Mesenchymal stem cell (in vitro differentiated cells and primary cell): ENCODE data around the gene KCNG2.

Source experiments
- DNase-seq: peaks from one replicate; pipeline ENCODE4 v3.0.0-alpha.2; 2013
- H2AFZ ChIP-seq: one replicate; pipeline ENCODE4 v1.6.1; 2013; ENCODE audit warnings: low read depth, mild to moderate bottlenecking, control low read depth, inconsistent platforms, low read length, moderate library complexity
- H2AK5ac ChIP-seq: 2 replicates; pipeline ENCODE4 v1.6.1; 2013; ENCODE audit warnings: low read length, moderate library complexity, mild to moderate bottlenecking, inconsistent platforms; ENCODE audit not compliant: severe bottlenecking
- H2BK120ac ChIP-seq: one replicate; pipeline ENCODE4 v1.6.1; 2013; ENCODE audit warnings: low read depth, mild to moderate bottlenecking, inconsistent platforms, low read length, moderate library complexity
- H2BK12ac ChIP-seq, 2 experiments: one replicate each; pipeline ENCODE4 v1.6.1; 2013; ENCODE audit warnings: inconsistent platforms in 2 of 2, low read length in 2 of 2, mild to moderate bottlenecking in 2 of 2, moderate library complexity in 2 of 2, control low read depth in 1 of 2
- H2BK15ac ChIP-seq: one replicate; pipeline ENCODE4 v1.6.1; 2013; ENCODE audit warnings: mild to moderate bottlenecking, low read depth, inconsistent platforms; ENCODE audit not compliant: poor library complexity, severe bottlenecking
- H2BK5ac ChIP-seq: 2 replicates; pipeline ENCODE4 v1.6.1; 2013; ENCODE audit warnings: low read depth, mild to moderate bottlenecking, low read length, control low read depth, inconsistent platforms; ENCODE audit not compliant: poor library complexity, severe bottlenecking
- H3K14ac ChIP-seq, 2 experiments: one replicate each; pipeline ENCODE4 v1.6.1; 2013; ENCODE audit warnings: inconsistent platforms in 2 of 2, low read length in 2 of 2, control low read depth in 1 of 2, mild to moderate bottlenecking in 1 of 2, moderate library complexity in 1 of 2
- H3K18ac ChIP-seq, 2 experiments: one replicate each; pipeline ENCODE4 v1.6.1; 2013; ENCODE audit warnings: inconsistent platforms in 2 of 2, low read length in 2 of 2, control low read depth in 1 of 2, low read depth in 1 of 2, mild to moderate bottlenecking in 1 of 2
- H3K23ac ChIP-seq, 2 experiments: one replicate each; pipeline ENCODE4 v1.6.1; 2013; ENCODE audit warnings: inconsistent platforms in 2 of 2, low read length in 2 of 2, mild to moderate bottlenecking in 2 of 2, moderate library complexity in 2 of 2, control low read depth in 1 of 2
- H3K27ac ChIP-seq: 2 replicates; pipeline ENCODE4 v1.5.1; 2013; ENCODE audit warnings: mild to moderate bottlenecking, moderate library complexity, low read length, control low read depth, inconsistent platforms; ENCODE audit not compliant: poor library complexity, severe bottlenecking
- H3K27me3 ChIP-seq, 2 experiments: 2 replicates each; pipeline versions ENCODE4 v1.6.1 to v1.7.0; 2013; ENCODE audit warnings: low read length in 2 of 2, mild to moderate bottlenecking in 2 of 2, moderate library complexity in 2 of 2, control low read depth in 1 of 2, inconsistent platforms in 1 of 2; ENCODE audit not compliant: control insufficient read depth in 1 of 2, insufficient read depth in 1 of 2
- H3K36me3 ChIP-seq, 2 experiments: 2 replicates each; pipeline versions ENCODE4 v1.6.1 to v1.7.0; 2013; ENCODE audit warnings: low read length in 2 of 2, control low read depth in 1 of 2, inconsistent platforms in 1 of 2, low read depth in 1 of 2, mild to moderate bottlenecking in 1 of 2; ENCODE audit not compliant: insufficient read depth in 2 of 2, control insufficient read depth in 1 of 2
- H3K4ac ChIP-seq, 2 experiments: one replicate each; pipeline ENCODE4 v1.6.1; 2013; ENCODE audit warnings: inconsistent platforms in 2 of 2, low read length in 2 of 2, mild to moderate bottlenecking in 2 of 2, moderate library complexity in 2 of 2, control low read depth in 1 of 2, low read depth in 1 of 2
- H3K4me1 ChIP-seq: 2 replicates; pipeline ENCODE4 v1.6.1; 2013; ENCODE audit warnings: low read depth, low read length, control low read depth; ENCODE audit not compliant: control insufficient read depth, insufficient read depth
- H3K4me2 ChIP-seq: 2 replicates; pipeline ENCODE4 v1.6.1; 2013; ENCODE audit warnings: low read length, mild to moderate bottlenecking, inconsistent platforms; ENCODE audit not compliant: poor library complexity, severe bottlenecking
- H3K4me3 ChIP-seq, 2 experiments: 2 replicates each; pipeline versions ENCODE4 v1.5.1 to v1.7.0; 2013; ENCODE audit warnings: low read length in 2 of 2, mild to moderate bottlenecking in 2 of 2, control low read depth in 1 of 2, low read depth in 1 of 2; ENCODE audit not compliant: insufficient read depth in 1 of 2
- H3K79me1 ChIP-seq: replicated peaks from 2 replicates; pipeline ENCODE4 v1.6.1; 2013; ENCODE audit warnings: mild to moderate bottlenecking, control low read depth, low read length, inconsistent platforms; ENCODE audit not compliant: poor library complexity, severe bottlenecking
- H3K9ac ChIP-seq: 2 replicates; pipeline ENCODE4 v1.7.0; 2013; ENCODE audit warnings: mild to moderate bottlenecking, low read length, moderate library complexity
- H3K9me3 ChIP-seq: 2 replicates; pipeline ENCODE4 v1.7.0; 2013; ENCODE audit warnings: mild to moderate bottlenecking, low read length; ENCODE audit not compliant: control insufficient read depth
- H4K8ac ChIP-seq: one replicate; pipeline ENCODE4 v1.6.1; 2013; ENCODE audit warnings: inconsistent platforms, mild to moderate bottlenecking, low read length, moderate library complexity
- H4K91ac ChIP-seq: one replicate; pipeline ENCODE4 v1.6.1; 2013; ENCODE audit warnings: mild to moderate bottlenecking, low read length, inconsistent platforms
- WGBS: methylation state at CpG from one replicate; pipeline ENCODE4 v1.1.7; 2013; ENCODE audit warnings: mixed read lengths; 5-methylcytosine and 5-hydroxymethylcytosine counted together

Gene KCNG2

GRCh38 chr18:79901665-79902064, 103.9 kb downstream of the KCNG2 start:
- no peak overlapping the region for H2BK15ac ChIP-seq
- H3K18ac ChIP-seq, result no peak overlapping the region
- H2BK12ac ChIP-seq, result no peak overlapping the region
- no peak overlapping the region for H3K4me3 ChIP-seq
- H3K9me3 ChIP-seq, result peaks cover 25% of the 10 kb centered on the region
- WGBS, result 96% methylated on average over 13 of the region's 13 CpGs
- H3K9ac ChIP-seq, result no peak overlapping the region
- H3K27me3 ChIP-seq, result no peaks in the 10 kb centered on the region
- no peaks in the 10 kb centered on the region for H3K4me1 ChIP-seq
- H3K14ac ChIP-seq, result no peak overlapping the region
- peaks cover 22% of the 10 kb centered on the region for H3K79me1 ChIP-seq
- H3K27ac ChIP-seq, result no peak overlapping the region
- no peak overlapping the region for H4K91ac ChIP-seq
- no peak overlapping the region for H3K23ac ChIP-seq
- no peak overlapping the region for H2BK5ac ChIP-seq
- H3K4me2 ChIP-seq, result no peak overlapping the region
- H3K4ac ChIP-seq, result no peak overlapping the region
- H3K36me3 ChIP-seq, result peaks cover 18 to 61% of the 10 kb centered on the region in 2 experiments
- H2BK120ac ChIP-seq, result no peak overlapping the region
- H2AK5ac ChIP-seq, result no peak overlapping the region
- no peak overlapping the region for H4K8ac ChIP-seq
- no peak for DNase-seq
- H2AFZ ChIP-seq, result no peak overlapping the region

DNA sequence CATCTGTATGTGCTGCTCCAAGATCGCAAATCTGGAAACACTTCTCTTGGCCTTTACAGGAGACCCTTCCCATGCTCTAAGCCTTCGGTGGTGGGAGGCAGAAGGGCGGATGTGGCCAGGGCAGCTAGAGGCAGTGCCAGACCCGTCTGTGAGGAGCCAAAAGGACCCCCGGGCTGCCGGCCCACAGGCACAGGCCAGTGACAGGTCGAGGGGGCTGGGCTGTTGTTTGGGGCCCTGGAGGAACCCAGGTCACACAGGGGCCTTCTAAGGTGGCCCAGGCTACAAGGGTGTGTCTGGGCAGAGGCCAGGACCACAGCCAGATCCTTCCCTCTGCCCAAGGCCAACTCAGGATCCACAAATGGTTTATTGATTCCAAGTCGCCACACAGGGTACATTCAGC, 104.3 kb downstream of the KCNG2 start:
- no peak overlapping the region for H2BK120ac ChIP-seq
- H3K4me1 ChIP-seq, result no peaks in the 10 kb centered on the region
- H2BK5ac ChIP-seq, result no peak overlapping the region
- no peak overlapping the region for H3K18ac ChIP-seq
- H3K9ac ChIP-seq, result no peak overlapping the region
- no peak overlapping the region for H4K8ac ChIP-seq
- H4K91ac ChIP-seq, result no peak overlapping the region
- no peak overlapping the region for H3K14ac ChIP-seq
- no peak for DNase-seq
- H2AK5ac ChIP-seq, result no peak overlapping the region
- 94% methylated on average over 8 of the region's 8 CpGs for WGBS
- H3K27me3 ChIP-seq, result no peaks in the 10 kb centered on the region
- no peak overlapping the region for H3K4me3 ChIP-seq
- H3K4me2 ChIP-seq, result no peak overlapping the region
- no peak overlapping the region for H3K4ac ChIP-seq
- H2BK15ac ChIP-seq, result no peak overlapping the region
- H2BK12ac ChIP-seq, result no peak overlapping the region
- H3K79me1 ChIP-seq, result peaks cover 22% of the 10 kb centered on the region
- no peak overlapping the region for H2AFZ ChIP-seq
- H3K23ac ChIP-seq, result no peak overlapping the region
- H3K9me3 ChIP-seq, result peaks cover 21% of the 10 kb centered on the region
- H3K36me3 ChIP-seq, result peaks cover 18 to 61% of the 10 kb centered on the region in 2 experiments
- H3K27ac ChIP-seq, result no peak overlapping the region

GRCh38 chr18:79902640-79903039, 104.9 kb downstream of the KCNG2 start:
- Histone ChIP-seq H4K8ac (no peak overlapping the region), H2AFZ (no peak overlapping the region), H2BK12ac (no peak overlapping the region), H3K9ac (no peak overlapping the region), H3K79me1 (peaks cover 24% of the 10 kb centered on the region), H3K4ac (no peak overlapping the region), H2BK15ac (no peak overlapping the region), H3K36me3 (peaks cover 20 to 61% of the 10 kb centered on the region in 2 experiments), H3K4me1 (no peaks in the 10 kb centered on the region), H2AK5ac (no peak overlapping the region), H3K14ac (no peak overlapping the region), H3K4me2 (no peak overlapping the region), H3K18ac (no peak overlapping the region), H3K9me3 (peaks cover 16% of the 10 kb centered on the region), H4K91ac (no peak overlapping the region), H3K23ac (no peak overlapping the region), H2BK120ac (no peak overlapping the region), H3K4me3 (no peak overlapping the region), H3K27me3 (no peaks in the 10 kb centered on the region), H2BK5ac (peak overlapping the region; percentile 9), H3K27ac (no peak overlapping the region)
- DNase-seq, result no peak
- 97% methylated on average over 20 of the region's 20 CpGs for WGBS

- H4K8ac ChIP-seq, result peak overlapping the region; percentile 69
- H3K27ac ChIP-seq, result no peak overlapping the region
- no peak overlapping the region for H3K14ac ChIP-seq
- peaks cover 24% of the 10 kb centered on the region for H3K79me1 ChIP-seq
- H3K4me1 ChIP-seq, result no peaks in the 10 kb centered on the region
- no peak overlapping the region for H2BK15ac ChIP-seq
- no peak overlapping the region for H4K91ac ChIP-seq
- no peak overlapping the region for H3K4me2 ChIP-seq
- no peak overlapping the region for H3K9ac ChIP-seq
- H3K23ac ChIP-seq, result no peak overlapping the region
- H3K36me3 ChIP-seq, result peaks cover 22 to 61% of the 10 kb centered on the region in 2 experiments
- no peak overlapping the region for H3K18ac ChIP-seq
- H2BK5ac ChIP-seq, result no peak overlapping the region
- H3K4me3 ChIP-seq, result no peak overlapping the region
- DNase-seq, result no peak
- H3K9me3 ChIP-seq, result peaks cover 10% of the 10 kb centered on the region
- H2BK120ac ChIP-seq, result no peak overlapping the region
- H3K4ac ChIP-seq, result no peak overlapping the region
- no peak overlapping the region for H2BK12ac ChIP-seq
- H2AFZ ChIP-seq, result no peak overlapping the region
- 96% methylated on average over 28 of the region's 28 CpGs for WGBS
- H2AK5ac ChIP-seq, result no peak overlapping the region
- no peaks in the 10 kb centered on the region for H3K27me3 ChIP-seq
Measured at GRCh38 chr18:79903071-79903635, 105.4 kb downstream of the KCNG2 start.
